Liver (tissue), 9 donors: ENCODE data around the gene VGLL4. TPM values are rescaled to one million over a fixed set of nuclear protein-coding genes. Genes with fewer than 3 reads are reported as not detected.

Experiments used
- DNase-seq: peaks from one replicate; pipeline ENCODE4 v3.0.0-alpha.2; 2017; ENCODE audit warnings: low spot score
- H3K27ac ChIP-seq, 2 donors: one replicate each; pipeline ENCODE4 v1.7.0; 2013; ENCODE audit warnings: inconsistent platforms in 2 of 2, low read length in 2 of 2, control low read depth in 1 of 2, low read depth in 1 of 2, mild to moderate bottlenecking in 1 of 2
- H3K27me3 ChIP-seq, 4 donors: one replicate each; pipeline versions ENCODE4 v1.6.1 to v1.7.0; 2013; ENCODE audit warnings: low read length in 3 of 4, inconsistent platforms in 1 of 4, mild to moderate bottlenecking in 1 of 4, moderate library complexity in 1 of 4; ENCODE audit not compliant: control insufficient read depth in 4 of 4, insufficient read depth in 4 of 4
- H3K36me3 ChIP-seq, 4 donors: one replicate each; pipeline versions ENCODE4 v1.6.1 to v1.7.0; 2013; ENCODE audit warnings: low read length in 3 of 4, mild to moderate bottlenecking in 3 of 4, low read depth in 1 of 4, moderate library complexity in 1 of 4; ENCODE audit not compliant: control insufficient read depth in 4 of 4, insufficient read depth in 3 of 4
- H3K4me1 ChIP-seq, 4 donors: one replicate each; pipeline versions ENCODE4 v1.6.1 to v1.7.0; 2013; ENCODE audit warnings: low read length in 3 of 4, mild to moderate bottlenecking in 3 of 4, moderate library complexity in 1 of 4; ENCODE audit not compliant: control insufficient read depth in 4 of 4, insufficient read depth in 4 of 4
- H3K4me3 ChIP-seq, 3 donors: one replicate each; pipeline versions ENCODE4 v1.6.1 to v1.7.0; 2013; ENCODE audit warnings: low read length in 3 of 3, control low read depth in 1 of 3, low read depth in 1 of 3, mild to moderate bottlenecking in 1 of 3
- H3K9ac ChIP-seq, 2 donors: one replicate each; pipeline ENCODE4 v1.7.0; 2013; ENCODE audit warnings: low read length in 2 of 2, mild to moderate bottlenecking in 2 of 2, moderate library complexity in 2 of 2, control low read depth in 1 of 2, low read depth in 1 of 2
- H3K9me3 ChIP-seq, 4 donors: one replicate each; pipeline versions ENCODE4 v1.6.1 to v1.7.0; 2013; ENCODE audit warnings: low read length in 3 of 4; ENCODE audit not compliant: control insufficient read depth in 4 of 4
- EGR1 ChIP-seq, 2 donors: IDR thresholded peaks; 2 replicates each; pipeline ENCODE4 v1.6.1; 2016 to 2018; ENCODE audit warnings: antibody characterized with exemption in 2 of 2, low read depth in 2 of 2
- FOXA1 ChIP-seq: IDR thresholded peaks from 2 replicates; pipeline ENCODE4 v1.6.1; 2016; ENCODE audit warnings: antibody characterized with exemption
- HNF4A ChIP-seq, 2 donors: conservative IDR thresholded peaks; 2 replicates each; pipeline ENCODE4 v1.6.1; 2016; ENCODE audit warnings: antibody characterized with exemption in 2 of 2, mild to moderate bottlenecking in 2 of 2
- HNF4G ChIP-seq: IDR thresholded peaks from 2 replicates; pipeline ENCODE4 v1.6.1; 2016; ENCODE audit warnings: antibody characterized with exemption
- NR2F2 ChIP-seq: IDR thresholded peaks from 2 replicates; pipeline ENCODE4 v1.6.1; 2016; ENCODE audit warnings: antibody characterized with exemption
- RAD21 ChIP-seq, 2 donors: IDR thresholded peaks; 2 replicates each; pipeline ENCODE4 v1.6.1; 2016; ENCODE audit warnings: antibody characterized with exemption in 2 of 2, mild to moderate bottlenecking in 2 of 2
- RXRA ChIP-seq, 2 donors: IDR thresholded peaks; 2 replicates each; pipeline ENCODE4 v1.6.1; 2017 to 2018; ENCODE audit warnings: antibody characterized with exemption in 2 of 2, mild to moderate bottlenecking in 1 of 2
- TAF1 ChIP-seq: conservative IDR thresholded peaks from 2 replicates; pipeline ENCODE4 v1.6.1; 2016; ENCODE audit warnings: antibody characterized with exemption, mild to moderate bottlenecking
- YY1 ChIP-seq: IDR thresholded peaks from 2 replicates; pipeline ENCODE4 v1.6.1; 2016; ENCODE audit warnings: antibody characterized with exemption, mild to moderate bottlenecking
- WGBS: extraction: QIAGEN DNeasy Blood & Tissue Kit; methylation state at CpG from one replicate; pipeline ENCODE4 v1.1.7; 2013; 5-methylcytosine and 5-hydroxymethylcytosine counted together
- polyA plus RNA-seq, 2 donors: library from polyadenylated mRNA; stranded (reverse) in 1 of 2; unstranded in 1 of 2; fragments of 200-250 nt in 1 of 2; fragments of >200 nt in 1 of 2; fragmentation: Nextera tagmentation in 1 of 2; extraction: Ambion mirVana in 1 of 2; gene quantifications; one replicate each; pipeline versions ENCODE4 v1.2.1 to v1.2.3, GENCODE V29; 2013 to 2015
- total RNA-seq, 2 donors: library from RNA; depleted of rRNA; stranded (reverse); fragments of >200 nt; gene quantifications; one replicate each; pipeline ENCODE4 v1.2.3, GENCODE V29; 2014
- TF ChIP-seq, protein P1 (sequence below): IDR thresholded peaks from 2 replicates; pipeline ENCODE4 v1.6.1; 2016; ENCODE audit warnings: antibody characterized with exemption
- TF ChIP-seq, protein P2 (sequence below): IDR thresholded peaks from 2 replicates; pipeline ENCODE4 v1.6.1; 2016; ENCODE audit warnings: antibody characterized with exemption
- TF ChIP-seq, protein P3 (sequence below): IDR thresholded peaks from 2 replicates; pipeline ENCODE4 v1.6.1; 2016; ENCODE audit warnings: antibody characterized with exemption
- donor health status: healthy.
- donor health status: healthy.
- donor health status: healthy.
- donor health status: healthy.
- donor health status: healthy.

The VGLL4 gene
- total and polyA plus RNA-seq, 4 donors, result 7.2 to 27.9 (median 13.0) TPM

DNA sequence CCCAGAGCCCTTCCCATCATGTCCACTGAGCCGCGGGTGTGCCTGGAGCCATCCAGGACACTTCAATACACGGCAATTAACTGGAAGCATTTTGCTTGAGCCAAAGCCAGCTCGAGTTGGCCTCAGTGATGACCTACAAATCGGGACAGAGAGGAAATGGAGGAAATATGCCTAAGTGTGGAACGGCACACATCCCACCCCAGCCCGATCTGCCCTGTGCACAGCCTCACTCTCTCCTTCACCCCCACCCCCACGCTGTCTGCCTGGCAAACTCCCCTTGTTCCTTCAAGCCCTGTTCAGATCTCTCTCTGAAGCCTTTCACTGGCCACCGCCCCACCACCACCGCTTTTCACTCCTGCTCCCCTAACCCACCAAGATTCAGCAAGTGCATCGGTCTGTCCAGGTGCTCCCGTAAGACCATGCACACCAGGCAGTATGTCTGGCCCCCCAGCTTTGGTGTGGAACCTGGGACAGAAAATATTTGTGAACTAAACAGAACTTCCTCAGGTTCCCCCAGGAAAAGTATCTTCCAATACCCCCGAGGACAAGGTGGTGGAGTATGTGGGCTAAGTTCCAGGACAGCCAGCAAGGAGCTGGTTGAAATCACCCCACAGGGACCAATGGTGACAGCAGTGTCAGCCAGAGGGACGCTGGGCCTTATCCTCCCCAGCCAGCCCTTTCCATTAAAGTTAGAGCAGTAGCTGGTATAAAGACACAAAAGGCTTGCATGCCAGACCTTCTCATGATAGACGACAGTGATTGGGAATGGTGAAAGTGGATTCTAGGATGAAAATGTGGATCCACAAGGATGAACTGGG is 83.7 kb downstream of the VGLL4 start:
- Histone ChIP-seq H3K9me3 (no peaks in the 10 kb centered on the region), H3K27me3 (no peaks in the 10 kb centered on the region), H3K36me3 (peaks cover 4 to 27% (median 16%) of the 10 kb centered on the region in 4 donors), H3K4me1 (no peaks in the 10 kb centered on the region), H3K9ac (no peak overlapping the region), H3K27ac (no peak overlapping the region), H3K4me3 (no peak overlapping the region)
- TF ChIP-seq NR2F2 (no peak), YY1 (no peak), HNF4A (conservative IDR thresholded peaks at IDR 0.05) (no peak), FOXA1 (no peak), RXRA (IDR thresholded peaks at IDR 0.05) (no peak), EGR1 (IDR thresholded peaks at IDR 0.05; ENCODE audit: low read depth in 2 of 2) (no peak), RAD21 (IDR thresholded peaks at IDR 0.05) (no peak)
- TF ChIP-seq, protein P1, sequence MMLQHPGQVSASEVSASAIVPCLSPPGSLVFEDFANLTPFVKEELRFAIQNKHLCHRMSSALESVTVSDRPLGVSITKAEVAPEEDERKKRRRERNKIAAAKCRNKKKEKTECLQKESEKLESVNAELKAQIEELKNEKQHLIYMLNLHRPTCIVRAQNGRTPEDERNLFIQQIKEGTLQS, result no peak
- TF ChIP-seq, protein P2, sequence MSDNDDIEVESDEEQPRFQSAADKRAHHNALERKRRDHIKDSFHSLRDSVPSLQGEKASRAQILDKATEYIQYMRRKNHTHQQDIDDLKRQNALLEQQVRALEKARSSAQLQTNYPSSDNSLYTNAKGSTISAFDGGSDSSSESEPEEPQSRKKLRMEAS, result no peak
- TF ChIP-seq, protein P3, sequence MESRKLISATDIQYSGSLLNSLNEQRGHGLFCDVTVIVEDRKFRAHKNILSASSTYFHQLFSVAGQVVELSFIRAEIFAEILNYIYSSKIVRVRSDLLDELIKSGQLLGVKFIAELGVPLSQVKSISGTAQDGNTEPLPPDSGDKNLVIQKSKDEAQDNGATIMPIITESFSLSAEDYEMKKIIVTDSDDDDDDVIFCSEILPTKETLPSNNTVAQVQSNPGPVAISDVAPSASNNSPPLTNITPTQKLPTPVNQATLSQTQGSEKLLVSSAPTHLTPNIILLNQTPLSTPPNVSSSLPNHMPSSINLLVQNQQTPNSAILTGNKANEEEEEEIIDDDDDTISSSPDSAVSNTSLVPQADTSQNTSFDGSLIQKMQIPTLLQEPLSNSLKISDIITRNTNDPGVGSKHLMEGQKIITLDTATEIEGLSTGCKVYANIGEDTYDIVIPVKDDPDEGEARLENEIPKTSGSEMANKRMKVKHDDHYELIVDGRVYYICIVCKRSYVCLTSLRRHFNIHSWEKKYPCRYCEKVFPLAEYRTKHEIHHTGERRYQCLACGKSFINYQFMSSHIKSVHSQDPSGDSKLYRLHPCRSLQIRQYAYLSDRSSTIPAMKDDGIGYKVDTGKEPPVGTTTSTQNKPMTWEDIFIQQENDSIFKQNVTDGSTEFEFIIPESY, result no peak
- DNase-seq, result no peak
- 84% methylated on average over 15 of the region's 15 CpGs for WGBS

DNA sequence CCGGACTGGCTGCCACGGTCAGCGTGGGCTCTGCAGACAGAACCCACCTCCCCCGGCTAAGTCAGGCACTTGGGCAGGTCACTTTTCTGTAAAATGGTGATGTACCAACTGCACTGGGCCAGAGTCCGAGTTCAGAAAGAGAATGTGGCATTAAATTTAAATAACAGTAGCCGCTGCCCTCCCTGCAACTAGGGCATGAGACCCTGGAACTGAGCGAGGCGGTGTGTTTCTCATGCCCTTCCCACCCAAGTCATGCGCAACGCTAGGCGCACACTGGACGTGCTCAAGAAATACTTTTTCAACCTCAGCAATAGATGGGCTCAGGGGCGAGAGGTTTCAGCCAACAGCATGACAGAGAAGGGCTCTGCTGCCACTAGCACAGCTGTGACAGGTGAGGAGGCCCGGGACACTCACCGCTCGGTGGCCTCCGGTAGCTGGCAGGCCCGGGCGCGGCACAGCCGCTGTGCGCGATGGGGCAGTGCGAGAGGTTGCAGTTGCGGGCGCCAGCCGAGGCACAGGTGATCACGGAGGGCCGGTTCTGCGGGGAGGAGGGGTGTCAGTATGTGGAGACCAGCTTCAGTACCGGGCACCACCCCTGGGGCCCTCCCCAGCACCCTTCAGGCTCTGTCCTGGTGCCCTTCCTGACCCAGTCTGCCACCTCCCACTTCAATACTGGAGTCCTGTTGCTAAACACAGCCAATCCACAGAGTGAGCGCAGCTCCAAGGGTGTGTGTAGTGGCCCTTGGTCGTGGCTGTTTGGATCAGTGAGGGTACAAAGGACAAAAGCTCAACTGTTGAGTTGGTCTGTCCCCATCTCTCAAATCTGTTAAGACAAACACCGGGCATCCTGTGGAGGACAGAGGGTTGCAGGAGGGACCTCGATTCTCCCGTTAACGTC is 84.5 kb downstream of the VGLL4 start:
- no peak for DNase-seq
- TF ChIP-seq, protein P1, result no peak
- no peak for TF ChIP-seq EGR1 (IDR thresholded peaks at IDR 0.05; ENCODE audit: low read depth in 2 of 2)
- TF ChIP-seq, protein P2, result no peak
- TF ChIP-seq HNF4G, result no peak
- Histone ChIP-seq H3K9me3 (no peaks in the 10 kb centered on the region), H3K4me3 (no peak overlapping the region), H3K27ac (no peak overlapping the region), H3K27me3 (no peaks in the 10 kb centered on the region), H3K9ac (no peak overlapping the region), H3K36me3 (peaks cover 4 to 28% (median 20%) of the 10 kb centered on the region in 4 donors), H3K4me1 (peaks cover 0 to 5% (median 1%) of the 10 kb centered on the region in 4 donors)
- WGBS, result 91% methylated on average over 37 of the region's 37 CpGs

DNA sequence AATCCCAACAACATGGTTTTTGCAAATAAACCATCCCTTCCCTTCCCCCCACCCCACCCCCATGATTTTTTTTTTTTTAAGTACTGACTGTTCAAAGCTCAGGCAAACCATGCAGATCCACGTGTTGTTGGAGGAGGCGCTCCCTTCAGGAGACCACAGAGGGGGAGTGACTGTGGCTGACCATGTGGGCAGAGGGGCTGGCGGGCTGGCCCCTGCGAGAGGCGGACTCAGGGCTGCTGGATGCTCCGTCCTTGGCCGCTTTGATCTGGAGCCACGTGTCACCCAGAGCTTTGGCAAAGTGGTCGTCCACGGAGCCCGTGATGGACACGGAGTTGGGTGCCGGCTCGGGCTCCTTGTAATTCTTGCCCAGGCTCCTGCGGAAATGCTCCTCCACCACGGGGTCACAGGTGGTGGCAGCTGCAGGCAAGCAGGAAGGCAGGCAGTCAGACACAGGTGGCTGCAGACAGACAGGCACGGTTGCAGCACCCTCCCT is 85.3 kb downstream of the VGLL4 start:
- H3K36me3 ChIP-seq, result peaks cover 4 to 24% (median 18%) of the 10 kb centered on the region in 4 donors
- DNase-seq, result no peak

More for the DNA sequence above, 85.3 kb downstream of the VGLL4 start:
- H3K4me1 ChIP-seq, result peaks cover 5 to 11% (median 7%) of the 10 kb centered on the region in 4 donors
- no peak overlapping the region for H3K9ac ChIP-seq
- H3K27me3 ChIP-seq, result no peaks in the 10 kb centered on the region
- 90% methylated on average over 17 of the region's 17 CpGs for WGBS
- TF ChIP-seq YY1 (no peak), RAD21 (IDR thresholded peaks at IDR 0.05) (no peak), TAF1 (no peak)
- TF ChIP-seq, protein P1, result no peak
- no peaks in the 10 kb centered on the region for H3K9me3 ChIP-seq
- no peak overlapping the region for H3K4me3 ChIP-seq
- no peak overlapping the region for H3K27ac ChIP-seq
